HG02610 (cell line): ENCODE measurements around the gene AFF3.
"Not testable (repeated sequence)": the region's sequence is repeated elsewhere in the genome, so short reads cannot be mapped to it uniquely, and the experiment has no call there.

ENCODE experiments used
- ATAC-seq: cut with Tn5 transposase; IDR thresholded peaks from one replicate; pipeline ENCODE4 v1.9.1; 2021; ENCODE audit warnings: mild to moderate bottlenecking, moderate library complexity; ENCODE audit not compliant: unreplicated experiment

The AFF3 gene

DNA sequence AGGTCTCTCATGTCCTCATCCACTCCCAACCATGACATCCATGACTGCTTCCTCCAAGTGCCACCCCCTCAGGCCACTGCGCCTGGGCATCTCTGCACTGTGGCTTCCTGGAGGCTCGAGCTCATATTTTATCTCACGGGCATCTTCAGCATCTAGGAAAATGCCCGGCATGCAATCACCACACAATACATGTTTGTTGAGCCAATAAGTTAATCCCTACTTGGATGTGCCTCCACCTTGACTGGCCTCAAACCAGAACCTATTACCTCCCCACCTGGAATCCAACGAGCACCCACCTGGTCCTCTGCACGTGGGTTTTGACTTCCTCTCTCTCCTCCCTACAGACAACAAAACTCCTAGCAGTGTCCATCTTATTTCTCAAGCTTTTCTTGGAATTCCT lies 453.7 kb downstream of the AFF3 start:
- no peak for ATAC-seq

DNA sequence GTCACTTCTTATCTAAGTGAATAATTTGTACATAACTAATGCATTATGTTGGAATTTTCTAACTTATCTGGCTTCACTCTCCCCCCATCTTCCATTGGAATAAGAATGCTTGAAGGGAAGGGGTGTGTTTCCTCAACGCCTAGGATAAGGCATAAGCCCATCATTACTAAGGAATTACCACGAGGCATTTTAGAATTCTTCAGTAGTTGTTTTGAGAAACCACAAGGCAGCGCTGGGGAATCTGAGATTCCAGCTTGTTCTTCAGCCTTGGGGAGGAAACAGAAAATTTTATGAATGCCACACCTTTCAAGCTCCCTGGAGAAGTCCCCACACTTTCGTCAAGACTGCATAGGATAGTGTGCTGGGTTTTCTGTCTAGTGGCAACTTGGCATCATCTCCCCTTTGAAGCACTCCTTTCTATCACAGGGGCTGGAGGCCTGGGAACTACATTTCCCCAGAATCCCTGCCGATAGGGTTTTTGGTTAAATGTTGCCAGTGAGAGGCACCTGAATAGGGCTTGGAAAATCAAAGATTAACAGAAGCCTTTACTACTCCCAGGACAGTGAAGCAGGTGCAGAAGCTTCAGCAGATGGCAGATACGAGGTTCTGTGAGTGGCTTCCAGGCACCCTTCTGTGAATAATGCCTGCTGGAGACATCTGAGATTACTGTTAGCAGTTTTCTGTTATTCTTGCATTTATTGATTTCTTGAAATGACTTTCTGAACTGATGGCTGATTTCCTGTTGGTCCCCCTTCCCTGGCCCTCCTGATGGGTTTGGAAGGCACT lies 459.9 kb downstream of the AFF3 start:
- no peak for ATAC-seq

DNA sequence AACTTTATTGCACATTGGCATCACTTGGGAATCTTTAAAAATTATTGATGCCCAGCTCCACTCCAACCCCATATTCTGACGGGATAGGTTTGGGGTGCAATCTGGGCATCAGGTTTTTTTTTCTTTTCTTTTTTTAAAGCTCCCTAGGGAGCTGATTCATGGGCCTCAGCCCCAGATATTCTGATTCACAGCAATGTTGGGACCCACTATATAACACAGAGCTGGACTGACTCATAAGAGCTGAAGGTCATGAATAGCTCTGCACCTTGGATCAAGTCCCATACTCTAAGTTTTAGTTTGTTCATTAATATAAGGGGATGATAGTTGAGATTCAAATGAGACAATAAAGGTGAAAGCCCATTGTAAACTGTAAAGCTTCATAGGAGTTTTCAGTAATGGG lies 461.4 kb downstream of the AFF3 start:
- no peak for ATAC-seq

DNA sequence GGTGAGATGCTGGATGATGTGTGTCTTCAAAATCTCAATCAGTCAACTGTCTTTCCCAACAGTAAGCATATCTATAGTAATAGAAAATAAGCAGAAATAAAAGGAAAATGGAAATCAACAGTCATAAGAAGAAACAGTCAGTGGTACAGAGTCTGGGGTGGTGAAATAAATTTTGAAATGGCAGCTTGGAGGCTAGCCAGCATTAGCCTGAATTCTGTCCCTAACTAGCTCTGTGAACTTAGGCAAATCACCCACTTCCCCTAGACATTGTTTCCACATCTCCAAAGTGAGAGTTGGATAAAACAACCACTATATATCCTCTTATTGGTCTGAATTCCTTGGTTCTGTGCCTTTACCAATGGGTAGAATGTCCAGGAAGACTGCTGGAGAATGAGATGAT lies 462.9 kb downstream of the AFF3 start:
- ATAC-seq: no peak

DNA sequence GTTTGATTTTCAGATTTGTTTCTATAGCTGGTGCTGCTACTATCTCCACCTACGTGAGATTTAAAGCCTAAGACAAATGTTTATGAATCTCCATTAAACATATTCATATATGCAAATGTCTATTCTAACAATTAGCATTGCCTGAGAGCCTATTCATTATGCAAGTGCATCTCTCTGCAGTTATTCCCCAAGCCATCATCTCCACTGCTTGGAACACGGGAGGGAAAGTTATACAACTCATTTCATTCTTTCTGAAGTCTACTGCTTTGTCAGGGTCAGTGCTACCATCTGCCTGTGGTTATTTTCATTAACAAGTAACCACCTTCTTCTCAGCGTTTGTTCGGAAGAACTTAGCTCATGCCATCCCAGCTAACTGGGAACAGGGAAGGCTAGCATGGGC lies 463.8 kb downstream of the AFF3 start:
- peak; percentile 49 for ATAC-seq

DNA sequence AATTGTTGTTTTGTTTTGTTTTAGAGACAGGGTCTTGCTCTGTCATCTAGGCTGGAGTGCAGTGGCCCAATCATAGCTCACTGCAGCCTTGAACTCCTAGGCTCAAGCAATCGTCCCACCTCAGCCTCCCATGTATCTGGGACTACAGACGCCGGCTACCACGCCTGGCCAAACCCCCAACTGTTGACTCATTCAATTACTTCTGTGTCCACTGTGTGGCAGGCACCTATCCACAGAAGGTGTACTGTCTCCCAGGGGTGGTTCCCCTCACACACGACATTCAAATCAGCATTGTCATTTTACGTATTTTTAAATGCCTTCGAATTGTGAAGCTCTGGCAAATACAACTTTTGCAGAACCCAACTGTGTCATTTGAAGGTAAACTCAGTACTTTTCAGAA lies 464.6 kb downstream of the AFF3 start:
- ATAC-seq: no peak

DNA sequence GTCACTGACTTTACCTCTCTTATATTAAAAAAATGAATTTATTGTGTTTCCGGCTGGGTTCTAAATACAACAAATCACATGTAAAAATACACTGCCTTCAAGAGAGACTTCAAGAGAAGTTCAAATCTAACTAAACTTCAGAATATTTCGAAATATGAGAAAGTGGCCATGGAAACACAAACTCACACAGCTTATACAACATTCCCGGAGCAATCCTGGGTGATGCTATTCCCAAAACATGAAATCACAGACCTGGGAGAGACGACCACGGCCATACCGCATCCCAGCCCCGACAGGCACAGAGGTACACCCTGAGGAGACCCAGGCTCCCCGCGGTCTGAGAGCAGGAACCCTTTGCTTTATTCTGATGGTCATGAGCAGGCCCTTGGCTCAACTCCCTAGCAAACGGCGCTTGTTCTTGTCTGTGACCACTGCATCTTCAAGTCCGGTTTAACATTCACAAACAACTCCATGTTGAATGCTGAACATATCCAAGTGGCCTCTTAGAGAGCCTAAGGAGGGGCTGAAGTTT lies 467.2 kb downstream of the AFF3 start:
- ATAC-seq: no peak

DNA sequence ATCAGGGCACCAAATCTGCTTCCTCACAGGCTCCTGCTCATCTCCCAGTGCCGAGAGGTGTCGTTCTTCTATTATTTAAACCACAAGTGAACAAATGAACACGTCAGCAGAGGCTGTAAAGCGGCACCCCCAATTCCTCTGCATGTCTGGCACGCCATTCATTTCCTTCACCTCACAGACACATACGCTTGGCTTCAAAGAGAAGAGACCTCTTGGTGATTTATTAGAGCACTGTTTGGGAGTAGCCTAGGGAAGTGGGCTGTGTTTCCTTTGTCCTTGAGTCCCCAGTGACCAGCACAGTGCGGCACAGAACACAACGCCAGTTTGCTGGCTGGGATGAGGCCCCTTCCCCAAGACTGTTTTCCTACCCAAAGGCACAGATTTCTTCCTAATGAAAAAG lies 468.3 kb downstream of the AFF3 start:
- ATAC-seq: no peak

DNA sequence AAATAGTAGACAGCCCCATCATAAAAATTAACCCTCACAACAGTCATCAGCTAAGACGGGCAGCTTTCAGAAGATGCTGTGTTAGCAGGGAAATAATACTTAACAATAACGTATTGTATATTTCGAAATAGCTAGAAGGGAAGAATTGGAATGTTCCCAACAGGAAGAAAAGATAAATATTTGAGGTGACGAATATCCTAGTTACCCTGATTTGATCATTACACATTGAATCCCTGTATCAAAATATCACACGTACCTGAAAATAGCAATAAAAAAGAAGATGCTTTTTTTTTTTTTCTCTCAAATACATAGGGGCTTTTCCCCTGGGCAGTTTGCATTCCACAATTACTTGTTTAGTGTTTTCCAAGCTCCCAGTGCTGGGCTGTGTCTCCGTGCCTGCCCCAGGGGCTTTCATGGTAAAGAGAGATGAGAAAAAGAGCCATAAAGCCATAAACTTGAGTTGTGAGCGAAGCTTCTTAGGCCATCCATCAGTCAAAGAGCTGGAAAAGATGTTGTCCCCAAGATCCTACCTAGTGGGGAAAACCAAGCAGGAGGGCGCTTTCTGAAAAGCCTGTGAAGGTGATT lies 469.5 kb downstream of the AFF3 start:
- no peak for ATAC-seq

DNA sequence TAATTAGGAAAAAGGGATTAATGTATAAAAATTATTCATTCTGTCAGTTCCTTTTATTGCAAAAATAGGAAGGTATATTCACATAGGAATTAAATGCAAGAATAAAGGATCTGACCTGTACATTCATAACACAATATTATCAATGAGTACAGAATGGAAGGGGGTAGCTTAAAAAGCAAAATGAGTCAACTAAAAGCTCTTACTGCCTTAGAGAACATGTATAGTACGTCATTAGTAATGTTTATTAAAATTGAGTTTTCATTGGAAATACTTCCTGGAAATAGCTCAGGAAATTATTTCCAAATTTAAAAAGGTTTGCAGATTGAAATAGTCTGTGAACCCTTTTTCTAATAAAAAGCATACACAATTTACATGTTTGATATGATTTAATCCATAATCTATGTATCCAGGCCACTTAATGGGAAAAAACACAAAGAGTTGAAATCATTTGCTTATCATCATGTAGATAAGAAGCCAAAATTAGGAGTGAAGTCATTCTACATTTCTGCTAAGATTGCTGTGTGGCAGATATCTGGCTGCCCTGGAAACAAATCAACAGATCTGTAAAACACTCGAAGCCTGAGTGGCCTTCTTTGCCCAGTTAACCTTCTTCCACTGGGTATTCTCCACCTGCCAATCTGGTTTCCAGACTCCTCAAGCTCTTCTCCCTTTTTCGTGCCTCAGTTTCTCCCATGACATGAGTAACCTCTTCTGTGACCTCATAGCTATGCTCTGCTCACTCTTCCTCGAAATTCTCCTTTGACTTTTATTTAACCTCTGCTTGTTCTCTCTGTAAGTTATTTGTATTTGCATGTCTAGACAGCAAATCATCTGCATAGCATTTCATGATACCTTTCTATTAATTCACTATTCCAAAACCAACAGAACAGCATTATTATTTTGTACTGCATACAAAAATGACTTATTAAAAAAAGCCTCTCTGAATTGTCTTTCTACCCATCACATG lies 471.3 kb downstream of the AFF3 start:
- no peak for ATAC-seq

DNA sequence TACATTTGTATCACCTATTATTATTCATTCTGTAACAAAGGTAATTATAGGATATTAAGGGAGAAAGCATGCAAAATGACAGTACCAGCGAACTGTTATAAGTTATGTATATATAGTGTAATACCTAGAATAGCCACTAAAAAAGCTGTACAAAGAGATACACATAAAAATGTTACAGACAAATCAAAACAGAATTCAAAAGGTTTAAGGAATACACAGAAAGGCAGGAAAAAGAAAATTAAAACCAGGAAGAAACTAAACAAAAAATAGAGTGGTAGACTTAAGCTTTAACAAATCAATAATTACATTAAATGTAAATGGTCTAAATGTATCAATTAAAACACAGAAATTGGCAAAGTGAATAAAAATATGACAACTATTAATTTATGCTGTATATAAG lies 476.1 kb downstream of the AFF3 start:
- ATAC-seq: no peak

DNA sequence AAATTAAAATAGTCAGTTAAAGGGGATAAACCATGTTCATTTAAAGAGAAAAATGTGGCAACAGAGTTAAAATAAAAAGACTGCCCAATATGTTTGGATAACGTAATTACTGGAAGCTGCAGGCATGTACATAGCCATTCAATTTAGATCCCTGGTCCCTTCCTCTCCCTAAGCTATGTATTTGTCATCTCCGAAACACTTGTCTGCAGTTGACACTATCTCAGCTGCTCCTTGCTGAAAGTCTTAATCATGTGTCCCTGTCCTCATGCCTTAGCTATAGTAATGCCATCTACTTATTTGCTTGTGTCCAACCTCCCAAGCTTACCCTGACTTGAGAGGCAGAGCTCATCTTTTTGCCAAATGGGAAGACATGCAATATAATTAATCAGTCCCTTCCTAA lies 478.7 kb downstream of the AFF3 start:
- no peak for ATAC-seq

DNA sequence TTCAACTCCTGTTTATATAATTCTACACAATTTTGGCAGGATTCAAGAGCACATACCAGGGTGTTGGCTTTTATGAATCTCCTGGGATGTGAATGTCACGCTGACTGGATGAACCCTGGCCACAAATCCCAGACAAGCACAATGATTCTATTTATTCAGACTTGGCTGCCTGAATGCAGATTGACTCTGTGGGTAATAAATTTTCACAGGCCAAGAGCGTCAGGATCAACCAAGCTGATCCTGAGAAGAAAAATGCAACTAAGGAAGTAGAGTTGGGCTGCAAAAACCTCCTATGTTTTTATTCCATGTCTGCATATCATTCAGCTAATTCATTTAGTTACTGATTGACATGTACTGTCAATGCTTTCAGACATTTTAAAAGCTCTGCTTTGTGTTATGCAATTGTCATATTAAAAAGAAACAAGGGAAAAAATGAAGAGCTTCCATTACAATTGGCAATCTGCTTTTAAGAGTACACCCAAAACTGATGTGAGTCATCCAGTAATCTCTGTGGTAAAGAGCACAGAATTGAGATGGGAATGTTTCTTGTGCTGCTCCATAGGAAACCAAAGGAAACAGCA lies 479.5 kb downstream of the AFF3 start:
- no peak for ATAC-seq

DNA sequence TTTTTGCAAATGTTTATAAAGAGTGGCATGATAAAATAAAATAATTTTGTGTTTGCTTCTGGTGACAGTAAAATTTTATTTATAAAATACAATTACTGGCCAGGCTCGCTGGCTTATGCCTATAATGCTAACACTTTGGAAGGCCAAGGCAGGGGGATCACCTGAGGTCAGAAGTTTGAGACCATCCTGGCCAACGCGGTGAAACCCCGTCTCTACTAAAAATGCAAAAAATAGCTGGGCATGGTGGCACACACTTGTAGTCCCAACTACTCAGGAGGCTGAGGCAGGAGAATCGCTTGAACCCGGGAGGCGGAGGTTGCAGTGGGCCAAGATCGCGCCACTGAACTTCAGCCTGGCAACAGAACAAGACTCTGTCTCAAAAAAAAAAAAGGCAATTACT lies 480.6 kb downstream of the AFF3 start:
- not testable (repeated sequence) for ATAC-seq

DNA sequence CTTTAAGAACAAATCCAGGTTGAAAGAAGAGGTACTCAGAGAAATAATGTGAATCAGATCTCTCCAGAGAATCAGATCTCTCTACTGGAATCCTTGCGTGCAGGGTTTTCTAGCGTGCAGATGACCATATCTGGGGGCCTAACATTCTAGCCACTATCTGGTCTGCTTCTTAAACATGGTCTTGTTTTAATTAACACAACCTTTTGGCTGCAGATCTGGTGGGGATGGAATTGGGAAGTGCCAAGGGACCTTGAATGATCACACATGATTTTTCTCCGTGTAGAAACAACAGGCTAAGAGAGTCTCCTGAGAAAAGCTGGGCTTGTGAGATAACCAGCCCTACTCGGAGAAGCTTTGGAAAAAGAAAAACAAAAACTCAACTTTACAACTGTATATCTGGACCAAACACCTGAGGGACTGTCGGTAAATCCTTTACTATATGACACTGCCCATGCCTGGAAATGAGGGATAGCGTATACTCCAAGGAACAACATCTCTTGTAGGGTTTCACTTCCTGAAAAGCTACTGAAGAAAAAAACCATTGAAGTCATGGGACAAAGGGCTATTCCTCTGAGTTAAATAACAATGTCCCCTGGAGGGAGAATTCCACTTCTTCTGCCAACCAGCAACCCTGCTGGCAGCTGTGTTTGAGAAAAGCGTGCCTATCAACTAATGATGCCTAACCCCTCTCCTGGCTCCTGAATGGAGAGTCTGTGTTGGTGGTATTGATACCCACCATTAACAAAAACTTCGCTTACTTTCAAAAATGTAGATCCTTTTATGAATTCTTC lies 481.6 kb downstream of the AFF3 start:
- ATAC-seq: no peak

DNA sequence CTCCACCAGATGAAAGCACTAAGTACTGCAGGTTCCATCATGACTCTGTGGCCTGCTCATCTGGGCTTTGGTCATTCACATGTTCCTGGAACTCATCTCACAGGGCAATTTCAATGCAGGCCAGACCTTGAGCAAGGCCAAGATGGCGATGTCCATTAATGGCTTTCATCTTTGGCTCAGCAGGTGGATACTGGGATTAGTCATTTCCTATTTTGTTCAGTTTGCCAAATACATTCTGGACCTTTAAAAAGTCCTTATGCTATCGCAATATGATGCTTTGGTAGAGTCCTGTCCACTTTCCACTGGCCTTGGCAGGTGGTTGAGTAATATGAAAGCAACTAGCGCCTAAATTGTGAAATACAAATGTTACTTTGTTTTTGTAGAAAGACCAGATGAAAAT lies 482.5 kb downstream of the AFF3 start:
- ATAC-seq: no peak

DNA sequence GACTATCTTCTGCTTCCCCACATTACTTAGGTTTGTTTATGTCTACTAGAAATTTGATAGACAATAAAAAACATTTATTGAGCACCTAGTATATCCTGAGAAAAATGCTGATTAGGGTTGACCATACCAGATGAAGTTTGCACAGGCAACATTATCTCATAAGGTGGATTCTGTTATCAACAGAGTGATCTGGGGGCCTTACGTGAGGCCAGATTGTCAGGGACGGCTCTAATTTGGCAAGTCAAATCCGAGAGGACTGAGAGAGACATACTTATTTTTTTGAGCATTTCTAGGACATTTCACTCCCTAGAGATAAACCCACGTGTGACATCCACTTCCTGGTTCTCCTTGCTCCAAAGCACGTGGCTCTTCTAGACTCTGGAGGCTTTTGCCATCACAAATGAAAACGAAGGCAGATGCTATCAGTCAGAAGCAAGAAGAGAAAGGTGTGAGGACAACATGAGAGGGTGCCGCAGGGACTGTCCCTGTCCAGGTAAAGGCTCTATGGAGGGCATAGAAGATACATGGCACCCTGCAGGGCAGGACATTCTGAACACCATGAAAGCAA lies 484.6 kb downstream of the AFF3 start:
- no peak for ATAC-seq

DNA sequence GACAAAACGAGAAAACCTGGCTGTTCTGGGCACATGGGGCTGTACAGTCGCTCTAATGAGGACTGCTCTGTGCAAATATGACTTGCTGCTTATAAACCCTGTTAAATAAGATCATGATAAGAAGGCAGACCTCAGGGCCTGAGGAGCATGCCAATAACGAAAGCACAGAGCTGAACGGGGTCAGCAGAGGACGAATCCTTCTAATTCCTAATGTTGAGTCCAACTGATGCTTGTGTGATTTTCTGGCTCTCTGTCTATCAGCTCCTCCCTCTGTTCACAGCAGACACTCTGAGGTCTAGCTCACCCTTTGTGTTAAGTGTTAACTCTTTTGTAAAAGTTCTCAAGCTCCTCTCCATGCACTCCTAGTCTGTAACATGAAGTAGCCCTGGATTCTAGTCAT lies 485.4 kb downstream of the AFF3 start:
- no peak for ATAC-seq

DNA sequence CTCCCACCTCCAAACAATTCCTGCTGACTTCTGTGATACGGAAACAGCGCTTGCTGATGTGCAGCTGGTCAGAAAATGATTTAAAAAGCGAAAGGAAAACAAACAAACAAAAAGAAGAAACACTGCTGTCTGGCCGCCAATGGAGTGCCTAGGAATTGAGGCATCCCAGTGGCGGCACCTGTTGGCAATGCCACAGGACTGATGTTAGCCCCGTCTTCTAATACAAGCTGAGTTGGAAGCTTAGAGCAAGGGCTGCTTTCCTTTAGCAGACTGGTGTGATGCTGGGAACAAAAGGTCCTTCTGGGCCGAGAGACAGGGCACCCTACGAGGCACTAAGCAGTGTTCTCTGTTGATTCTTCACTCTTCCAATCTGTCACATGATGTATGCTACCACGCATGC lies 489.0 kb downstream of the AFF3 start:
- no peak for ATAC-seq

DNA sequence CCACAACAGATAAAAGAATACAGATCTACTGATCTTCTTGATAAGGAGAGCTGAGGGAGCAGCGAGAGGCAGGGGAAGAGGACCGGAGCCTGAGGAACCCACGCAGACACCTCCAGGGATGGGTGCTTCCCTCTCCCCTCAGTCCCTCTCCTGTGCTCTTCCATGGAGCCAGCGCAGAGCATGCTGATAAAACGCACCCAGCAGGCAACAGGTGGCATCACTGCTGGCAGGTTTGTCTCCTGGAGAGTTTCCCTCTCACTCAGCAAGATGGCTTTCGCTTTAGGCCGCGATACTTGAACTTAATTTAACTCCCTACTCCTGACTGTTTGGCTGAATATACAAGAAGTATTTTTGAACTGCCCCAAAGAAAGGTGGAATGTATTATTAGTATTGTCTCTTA lies 489.5 kb downstream of the AFF3 start:
- no peak for ATAC-seq
